ENCODE measurements around the gene CNTN5. TPM values are rescaled to one million over a fixed set of nuclear protein-coding genes. Genes with fewer than 3 reads are reported as not detected.

CNTN5 gene
- total and polyA plus RNA-seq, 2 experiments from 2014 or later = 9.6 to 10.6 TPM

DNA sequence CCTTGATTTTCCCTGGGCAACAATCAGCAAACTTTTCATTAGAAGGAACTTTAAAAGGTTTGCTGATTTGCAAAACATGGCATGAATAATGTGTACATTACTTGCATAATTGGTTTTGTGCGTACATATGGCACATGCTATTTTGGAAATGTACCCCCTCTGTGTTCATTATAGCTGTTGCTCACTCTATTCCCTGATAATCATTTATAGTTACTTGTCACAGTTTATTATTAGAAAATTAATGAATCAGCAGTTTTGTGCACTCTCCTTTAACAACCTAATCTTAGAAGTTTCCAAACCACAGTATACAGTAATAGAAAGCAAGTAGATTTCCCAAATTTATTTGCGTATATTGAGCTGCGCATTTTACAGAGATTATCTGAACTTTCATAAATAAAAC, 389.9 kb downstream of the CNTN5 start:
- H3K79me2 ChIP-seq = no peaks in the 10 kb centered on the region

DNA sequence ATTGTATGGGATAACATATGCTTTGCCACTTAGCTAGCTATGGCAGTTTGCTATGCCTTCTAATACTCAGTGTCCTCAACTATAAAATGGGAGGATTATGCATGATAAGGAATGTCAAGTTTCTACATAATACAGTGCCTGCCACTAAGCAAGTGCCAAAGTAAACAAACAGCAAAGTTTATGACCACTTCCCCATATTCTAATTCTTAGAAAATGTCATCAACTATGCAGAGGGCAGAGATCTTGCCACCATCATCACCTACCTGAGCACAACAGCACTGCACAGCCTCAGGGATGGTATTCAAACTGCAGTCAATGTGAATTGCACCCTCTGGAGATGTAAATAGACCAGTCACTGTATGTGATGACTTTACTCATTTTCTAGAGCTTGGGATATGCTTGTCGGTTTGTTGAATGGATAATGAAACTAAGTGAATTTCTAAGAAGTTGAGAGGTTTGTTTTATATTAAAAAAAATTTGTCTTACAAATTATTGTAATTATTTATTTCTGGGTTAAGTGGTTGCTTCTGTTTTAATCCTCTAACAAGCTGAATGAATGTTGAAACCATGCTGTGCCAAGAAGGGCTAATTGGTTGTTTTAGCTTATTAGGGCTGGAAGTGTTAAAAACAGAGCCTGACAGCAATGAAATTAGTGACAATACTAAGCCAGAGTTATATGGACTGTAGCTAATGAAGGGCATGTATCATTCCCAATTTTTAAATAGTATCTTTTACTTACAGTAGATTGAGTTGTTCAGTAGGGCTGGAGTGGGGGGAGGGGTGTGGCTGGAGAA, 398.4 kb downstream of the CNTN5 start:
- no peak overlapping the region for H3K4me3 ChIP-seq
- no peaks in the 10 kb centered on the region for H4K20me1 ChIP-seq (ENCODE audit: insufficient read depth, poor library complexity, severe bottlenecking)
- H3K9me2 ChIP-seq (replicated peaks; ENCODE audit: insufficient read depth) = no peaks in the 10 kb centered on the region
- no peaks in the 10 kb centered on the region for H3K79me2 ChIP-seq
- no peak overlapping the region for H2AFZ ChIP-seq
- no peak overlapping the region for H3K27ac ChIP-seq
- no peaks in the 10 kb centered on the region for H3K9me3 ChIP-seq (ENCODE audit: low read depth)
- H3K4me2 ChIP-seq = no peak overlapping the region
- H3K36me3 ChIP-seq (replicated peaks; ENCODE audit: insufficient read depth, low read depth) = no peaks in the 10 kb centered on the region
- TF ChIP-seq, protein P1, sequence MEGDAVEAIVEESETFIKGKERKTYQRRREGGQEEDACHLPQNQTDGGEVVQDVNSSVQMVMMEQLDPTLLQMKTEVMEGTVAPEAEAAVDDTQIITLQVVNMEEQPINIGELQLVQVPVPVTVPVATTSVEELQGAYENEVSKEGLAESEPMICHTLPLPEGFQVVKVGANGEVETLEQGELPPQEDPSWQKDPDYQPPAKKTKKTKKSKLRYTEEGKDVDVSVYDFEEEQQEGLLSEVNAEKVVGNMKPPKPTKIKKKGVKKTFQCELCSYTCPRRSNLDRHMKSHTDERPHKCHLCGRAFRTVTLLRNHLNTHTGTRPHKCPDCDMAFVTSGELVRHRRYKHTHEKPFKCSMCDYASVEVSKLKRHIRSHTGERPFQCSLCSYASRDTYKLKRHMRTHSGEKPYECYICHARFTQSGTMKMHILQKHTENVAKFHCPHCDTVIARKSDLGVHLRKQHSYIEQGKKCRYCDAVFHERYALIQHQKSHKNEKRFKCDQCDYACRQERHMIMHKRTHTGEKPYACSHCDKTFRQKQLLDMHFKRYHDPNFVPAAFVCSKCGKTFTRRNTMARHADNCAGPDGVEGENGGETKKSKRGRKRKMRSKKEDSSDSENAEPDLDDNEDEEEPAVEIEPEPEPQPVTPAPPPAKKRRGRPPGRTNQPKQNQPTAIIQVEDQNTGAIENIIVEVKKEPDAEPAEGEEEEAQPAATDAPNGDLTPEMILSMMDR (IDR thresholded peaks at IDR 0.05; ENCODE audit: poor library complexity) = no peak
- TF ChIP-seq EZH2 (IDR thresholded peaks at IDR 0.05; ENCODE audit: borderline replicate concordance) (no peak), EZH2phosphoT487 (IDR thresholded peaks at IDR 0.05; ENCODE audit: low read depth, severe bottlenecking, unreplicated experiment) (no peak)
- H3K4me1 ChIP-seq (ENCODE audit: insufficient read depth) = no peaks in the 10 kb centered on the region
- no peaks in the 10 kb centered on the region for H3K27me3 ChIP-seq
- DNase-seq (ENCODE audit: low spot score) = no peak
- 21% methylated on average over 1 of the region's 1 CpG for WGBS (ENCODE audit: low lambda C conversion rate, missing lambda C conversion rate)

More for the DNA sequence above, 389.9 kb downstream of the CNTN5 start:
- WGBS (ENCODE audit: low lambda C conversion rate, missing lambda C conversion rate) = 93% methylated on average over 3 of the region's 3 CpGs
- Histone ChIP-seq H3K4me2 (no peak overlapping the region), H3K9me3 (ENCODE audit: low read depth) (no peaks in the 10 kb centered on the region), H3K4me1 (ENCODE audit: insufficient read depth) (no peaks in the 10 kb centered on the region), H4K20me1 (ENCODE audit: insufficient read depth, poor library complexity, severe bottlenecking) (no peaks in the 10 kb centered on the region), H3K9me2 (replicated peaks; ENCODE audit: insufficient read depth) (no peaks in the 10 kb centered on the region), H3K27me3 (no peaks in the 10 kb centered on the region), H3K27ac (no peak overlapping the region), H2AFZ (no peak overlapping the region), H3K4me3 (no peak overlapping the region), H3K36me3 (replicated peaks; ENCODE audit: insufficient read depth, low read depth) (no peaks in the 10 kb centered on the region)
- TF ChIP-seq EZH2phosphoT487 (IDR thresholded peaks at IDR 0.05; ENCODE audit: low read depth, severe bottlenecking, unreplicated experiment) = no peak
- TF ChIP-seq EZH2 (IDR thresholded peaks at IDR 0.05; ENCODE audit: borderline replicate concordance) = no peak
- TF ChIP-seq, protein P1 (IDR thresholded peaks at IDR 0.05; ENCODE audit: poor library complexity) = no peak
- DNase-seq (ENCODE audit: low spot score) = no peak

DNA sequence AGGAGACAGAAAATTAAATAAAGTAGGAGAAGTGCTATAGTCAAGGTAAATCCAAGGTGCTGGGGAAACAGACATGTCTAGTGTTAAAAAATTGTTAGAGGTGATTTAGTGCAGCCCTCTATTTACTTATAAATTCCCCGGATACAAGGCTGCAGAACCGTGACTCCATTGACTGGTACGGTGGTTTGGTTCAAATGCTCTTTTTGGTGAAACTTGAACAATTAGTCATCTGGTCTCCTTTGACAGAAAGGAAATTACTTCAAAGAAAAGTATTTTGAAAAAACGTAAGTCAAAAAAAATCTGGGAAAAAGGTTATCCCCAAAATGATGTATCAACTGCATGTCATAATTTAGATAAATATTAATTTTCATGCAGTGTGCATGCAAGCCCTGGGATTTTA, 399.2 kb downstream of the CNTN5 start:
- no peaks in the 10 kb centered on the region for H3K9me3 ChIP-seq (ENCODE audit: low read depth)
- no peak overlapping the region for H3K27ac ChIP-seq
- H3K4me1 ChIP-seq (ENCODE audit: insufficient read depth) = no peaks in the 10 kb centered on the region
- TF ChIP-seq, protein P1 (IDR thresholded peaks at IDR 0.05; ENCODE audit: poor library complexity) = no peak
- TF ChIP-seq EZH2 (IDR thresholded peaks at IDR 0.05; ENCODE audit: borderline replicate concordance) = no peak
- no peak for TF ChIP-seq EZH2phosphoT487 (IDR thresholded peaks at IDR 0.05; ENCODE audit: low read depth, severe bottlenecking, unreplicated experiment)
- no peaks in the 10 kb centered on the region for H3K79me2 ChIP-seq
- DNase-seq (ENCODE audit: low spot score) = no peak
- 86% methylated on average over 4 of the region's 4 CpGs for WGBS (ENCODE audit: low lambda C conversion rate, missing lambda C conversion rate)
- no peak overlapping the region for H2AFZ ChIP-seq
- H3K9me2 ChIP-seq (replicated peaks; ENCODE audit: insufficient read depth) = no peaks in the 10 kb centered on the region
- H3K4me3 ChIP-seq = no peak overlapping the region
- H4K20me1 ChIP-seq (ENCODE audit: insufficient read depth, poor library complexity, severe bottlenecking) = no peaks in the 10 kb centered on the region
- no peaks in the 10 kb centered on the region for H3K36me3 ChIP-seq (replicated peaks; ENCODE audit: insufficient read depth, low read depth)
- H3K27me3 ChIP-seq = no peaks in the 10 kb centered on the region
- no peak overlapping the region for H3K4me2 ChIP-seq

All from hepatocyte (in vitro differentiated cells).